Measurements from ENCODE around the gene SAMD8. TPM values are rescaled to one million over a fixed set of nuclear protein-coding genes. Genes with fewer than 3 reads are reported as not detected.
A peak's percentile ranks its signal among the peaks of the same experiment; 100 is the strongest.
"Not testable (repeated sequence)": the region's sequence is repeated elsewhere in the genome, so short reads cannot be mapped to it uniquely, and the experiment has no call there.

Gene SAMD8
- total and polyA plus RNA-seq, 4 experiments from 2014 or later = 6.9 to 20.6 (median 14.3) TPM

GRCh38 chr10:75191821-75192568 lies 80.5 kb downstream of the SAMD8 start:
- H3K9me3 ChIP-seq (ENCODE audit: control insufficient read depth in 1 of 2, low read length in 2 of 2) = no peaks in the 10 kb centered on the region
- H3K4me3 ChIP-seq (ENCODE audit: low read length in 2 of 2) = no peak overlapping the region
- no peak overlapping the region for H3K27ac ChIP-seq (ENCODE audit: low read depth, low read length)
- DNase-seq = no peak
- peaks cover 0 to 9% of the 10 kb centered on the region in 2 donors for H3K36me3 Mint-ChIP-seq
- H3K36me3 ChIP-seq (ENCODE audit: insufficient read depth, low read length) = no peaks in the 10 kb centered on the region
- CTCF ChIA-PET (ENCODE audit: partially characterized antibody) = interaction anchor here (9.3 to 12.5 kb wide), 2 partner anchors 16 to 38 kb away, joined by 115 to 399 read pairs; partner anchors contain the start of genes COMTD1 and VDAC2
- H3K27me3 Mint-ChIP-seq = no peaks in the 10 kb centered on the region
- peaks cover 5% of the 10 kb centered on the region for H3K4me1 ChIP-seq (ENCODE audit: insufficient read depth, low read length)
- no peaks in the 10 kb centered on the region for H3K9me3 Mint-ChIP-seq
- no peak overlapping the region for H3K4me3 Mint-ChIP-seq
- H3K27me3 ChIP-seq (ENCODE audit: insufficient read depth, low read length) = no peaks in the 10 kb centered on the region
- POLR2A ChIA-PET (ENCODE audit: partially characterized antibody) = no interaction called here
- peak overlapping the region in 1 of 7 donors; percentile 15 for H3K27ac Mint-ChIP-seq
- peaks cover 5 to 9% (median 5%) of the 10 kb centered on the region in 4 donors for H3K4me1 Mint-ChIP-seq
- intact Hi-C loops (cut with micrococcal nuclease) = no loop called here

DNA sequence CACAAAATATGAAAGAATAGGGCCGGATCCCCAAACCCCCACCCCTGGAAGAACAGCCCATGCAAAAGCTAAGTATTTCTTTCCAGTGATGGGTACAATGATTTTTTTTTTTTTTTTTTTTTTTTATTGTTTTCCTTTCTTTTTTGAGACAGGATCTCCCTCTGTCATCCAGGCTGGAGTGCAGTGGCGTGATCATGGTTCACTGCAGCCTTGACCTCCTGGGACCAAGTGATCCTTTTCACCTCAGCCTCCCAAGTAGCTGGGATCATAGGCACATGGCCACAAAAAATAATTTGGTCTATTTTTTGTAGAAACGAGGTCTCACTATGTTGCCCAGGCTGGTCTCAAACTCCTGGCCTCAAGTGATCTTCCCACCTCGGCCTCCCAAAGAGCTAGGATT lies 83.2 kb downstream of the SAMD8 start:
- H3K9me3 Mint-ChIP-seq; DNase-seq; intact Hi-C loops (cut with micrococcal nuclease); H3K27me3 ChIP-seq (ENCODE audit: insufficient read depth, low read length); H3K36me3 ChIP-seq (ENCODE audit: insufficient read depth, low read length); H3K4me3 ChIP-seq (ENCODE audit: low read length in 2 of 2); H3K27me3 Mint-ChIP-seq; H3K4me3 Mint-ChIP-seq; H3K36me3 Mint-ChIP-seq; H3K27ac ChIP-seq (ENCODE audit: low read depth, low read length); H3K4me1 Mint-ChIP-seq; H3K4me1 ChIP-seq (ENCODE audit: insufficient read depth, low read length); H3K27ac Mint-ChIP-seq; H3K9me3 ChIP-seq (ENCODE audit: control insufficient read depth in 1 of 2, low read length in 2 of 2): not testable (repeated sequence)
- POLR2A ChIA-PET (ENCODE audit: partially characterized antibody) = interaction anchor here (0.6 kb wide), 1 partner anchor 12 kb away, joined by 3 read pairs; no protein-coding TSS in a partner anchor
- CTCF ChIA-PET (ENCODE audit: partially characterized antibody) = interaction anchor here (0.7 kb wide), 1 partner anchor 43 kb away, joined by 5 read pairs; no protein-coding TSS in a partner anchor

DNA sequence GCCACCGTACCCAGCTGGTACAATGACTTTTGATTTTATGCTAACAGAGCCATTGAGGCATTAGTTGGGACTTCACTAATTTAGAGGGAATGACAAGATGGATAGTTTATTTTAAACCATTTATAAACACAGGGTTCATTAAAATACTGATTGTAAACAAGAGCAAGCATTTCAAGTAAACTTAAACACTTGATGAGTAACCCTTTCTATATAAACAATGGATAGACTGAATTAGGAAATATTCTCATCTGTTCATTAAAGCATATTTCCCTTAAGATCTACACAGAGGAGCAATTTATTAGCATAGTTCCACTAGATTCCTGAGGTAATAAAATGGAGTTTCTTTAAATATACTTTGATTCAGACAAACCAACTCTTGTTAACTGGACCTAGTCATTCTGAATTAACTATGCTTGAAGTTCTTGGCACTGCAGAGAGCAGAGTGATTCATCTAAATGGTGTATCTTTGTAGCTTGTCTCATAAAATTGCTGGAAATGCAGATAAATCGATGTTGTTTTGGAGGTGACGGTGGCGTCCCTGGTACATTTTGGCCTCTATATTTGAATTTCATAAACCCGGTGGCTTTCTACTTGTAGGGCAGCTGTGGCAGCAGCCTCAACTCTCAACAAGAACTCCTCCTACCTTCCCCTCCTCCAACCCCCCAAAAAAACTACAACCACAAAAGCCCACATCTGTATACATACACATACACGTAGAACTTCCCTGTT lies 83.7 kb downstream of the SAMD8 start:
- Mint-ChIP-seq H3K4me1 (no peaks in the 10 kb centered on the region), H3K4me3 (no peak overlapping the region), H3K36me3 (peaks cover 0 to 9% of the 10 kb centered on the region in 2 donors), H3K27me3 (no peaks in the 10 kb centered on the region), H3K9me3 (no peaks in the 10 kb centered on the region), H3K27ac (peak overlapping the region in 1 of 7 donors; percentile 51)
- no peak for DNase-seq
- no peaks in the 10 kb centered on the region for H3K27me3 ChIP-seq (ENCODE audit: insufficient read depth, low read length)
- H3K36me3 ChIP-seq (ENCODE audit: insufficient read depth, low read length) = no peaks in the 10 kb centered on the region
- no peaks in the 10 kb centered on the region for H3K9me3 ChIP-seq (ENCODE audit: control insufficient read depth in 1 of 2, low read length in 2 of 2)
- no peak overlapping the region for H3K4me3 ChIP-seq (ENCODE audit: low read length in 2 of 2)
- H3K27ac ChIP-seq (ENCODE audit: low read depth, low read length) = no peak overlapping the region
- ChIA-PET POLR2A (ENCODE audit: partially characterized antibody) (no interaction called here), CTCF (ENCODE audit: partially characterized antibody) (interaction anchor here (1.7 kb wide), 1 partner anchor 40 kb away, joined by 7 read pairs; the partner anchor contains the start of gene COMTD1)
- H3K4me1 ChIP-seq (ENCODE audit: insufficient read depth, low read length) = no peaks in the 10 kb centered on the region
- intact Hi-C loops (cut with micrococcal nuclease) = no loop called here

- intact Hi-C loops (cut with micrococcal nuclease) = no loop called here
- CTCF ChIA-PET (ENCODE audit: partially characterized antibody) = interaction anchor here (0.8 to 3.0 kb wide), 3 partner anchors 10 to 38 kb away, joined by 3 to 26 read pairs (median 7); partner anchors contain the start of gene COMTD1
- DNase-seq = no peak
These were observed 85.6 kb downstream of the SAMD8 start for GRCh38 chr10:75197066-75197465.

GRCh38 chr10:75197906-75198305 lies 86.5 kb downstream of the SAMD8 start:
- H3K27ac Mint-ChIP-seq = peak overlapping the region in 2 of 7 donors; percentile 13 to 69
- H3K9me3 Mint-ChIP-seq = no peaks in the 10 kb centered on the region
- Histone ChIP-seq H3K27me3 (ENCODE audit: insufficient read depth, low read length) (no peaks in the 10 kb centered on the region), H3K27ac (ENCODE audit: low read depth, low read length) (no peak overlapping the region), H3K36me3 (ENCODE audit: insufficient read depth, low read length) (no peaks in the 10 kb centered on the region), H3K4me3 (ENCODE audit: low read length in 2 of 2) (no peak overlapping the region), H3K4me1 (ENCODE audit: insufficient read depth, low read length) (no peaks in the 10 kb centered on the region), H3K9me3 (ENCODE audit: control insufficient read depth in 1 of 2, low read length in 2 of 2) (no peaks in the 10 kb centered on the region)
- intact Hi-C loops (cut with micrococcal nuclease) = no loop called here
- H3K27me3 Mint-ChIP-seq = no peaks in the 10 kb centered on the region
- no peaks in the 10 kb centered on the region for H3K4me1 Mint-ChIP-seq
- H3K36me3 Mint-ChIP-seq = peaks cover 0 to 9% of the 10 kb centered on the region in 2 donors
- POLR2A ChIA-PET (ENCODE audit: partially characterized antibody) = interaction anchor here (0.7 to 1.4 kb wide), 3 partner anchors 9 to 12 kb away, joined by 3 to 4 read pairs (median 3); no protein-coding TSS in a partner anchor
- no peak for DNase-seq
- peak overlapping the region in 1 of 8 donors; percentile 16 for H3K4me3 Mint-ChIP-seq
- CTCF ChIA-PET (ENCODE audit: partially characterized antibody) = interaction anchor here (0.8 to 3.0 kb wide), 3 partner anchors 11 to 37 kb away, joined by 3 to 26 read pairs (median 3); partner anchors contain the start of gene COMTD1

More at GRCh38 chr10:75197066-75197465, 85.6 kb downstream of the SAMD8 start:
- no peaks in the 10 kb centered on the region for H3K4me1 Mint-ChIP-seq
- H3K27ac Mint-ChIP-seq = peak overlapping the region in 2 of 7 donors; percentile 24 to 48
- Histone ChIP-seq H3K27me3 (ENCODE audit: insufficient read depth, low read length) (no peaks in the 10 kb centered on the region), H3K9me3 (ENCODE audit: control insufficient read depth in 1 of 2, low read length in 2 of 2) (no peaks in the 10 kb centered on the region), H3K27ac (ENCODE audit: low read depth, low read length) (no peak overlapping the region), H3K4me1 (ENCODE audit: insufficient read depth, low read length) (no peaks in the 10 kb centered on the region), H3K36me3 (ENCODE audit: insufficient read depth, low read length) (no peaks in the 10 kb centered on the region), H3K4me3 (ENCODE audit: low read length in 2 of 2) (no peak overlapping the region)
- peaks cover 0 to 9% of the 10 kb centered on the region in 2 donors for H3K36me3 Mint-ChIP-seq
- POLR2A ChIA-PET (ENCODE audit: partially characterized antibody) = interaction anchor here (0.8 to 1.4 kb wide), 2 partner anchors 9 to 13 kb away, joined by 3 to 4 read pairs; no protein-coding TSS in a partner anchor
- no peak overlapping the region for H3K4me3 Mint-ChIP-seq
- no peaks in the 10 kb centered on the region for H3K9me3 Mint-ChIP-seq
- no peaks in the 10 kb centered on the region for H3K27me3 Mint-ChIP-seq

- H3K27me3 Mint-ChIP-seq; H3K9me3 ChIP-seq (ENCODE audit: control insufficient read depth in 1 of 2, low read length in 2 of 2); DNase-seq; H3K36me3 Mint-ChIP-seq; H3K4me1 ChIP-seq (ENCODE audit: insufficient read depth, low read length); H3K4me3 Mint-ChIP-seq; H3K4me1 Mint-ChIP-seq; H3K4me3 ChIP-seq (ENCODE audit: low read length in 2 of 2); H3K36me3 ChIP-seq (ENCODE audit: insufficient read depth, low read length); H3K9me3 Mint-ChIP-seq; intact Hi-C loops (cut with micrococcal nuclease); H3K27me3 ChIP-seq (ENCODE audit: insufficient read depth, low read length); H3K27ac ChIP-seq (ENCODE audit: low read depth, low read length): not testable (repeated sequence)
- CTCF ChIA-PET (ENCODE audit: partially characterized antibody) = interaction anchor here (1.1 kb wide), 2 partner anchors 28 to 34 kb away, joined by 3 read pairs; no protein-coding TSS in a partner anchor
- POLR2A ChIA-PET (ENCODE audit: partially characterized antibody) = interaction anchor here (1.2 to 2.6 kb wide), 2 partner anchors 10 to 12 kb away, joined by 3 to 15 read pairs; partner anchors contain the start of gene VDAC2
- peak overlapping the region in 1 of 7 donors; percentile 70 for H3K27ac Mint-ChIP-seq
These were observed 88.5 kb downstream of the SAMD8 start for GRCh38 chr10:75199949-75200348.

Measured in CD4-positive, alpha-beta memory T cell (primary cell).